ENCODE results near the gene TERB1. TPM values are rescaled to one million over a fixed set of nuclear protein-coding genes. Genes with fewer than 3 reads are reported as not detected.

TERB1 gene
- total and polyA plus RNA-seq, 2 donors (not counting 3 experiments of a cell fraction or from before 2014, with no cell fraction given): not detected

DNA sequence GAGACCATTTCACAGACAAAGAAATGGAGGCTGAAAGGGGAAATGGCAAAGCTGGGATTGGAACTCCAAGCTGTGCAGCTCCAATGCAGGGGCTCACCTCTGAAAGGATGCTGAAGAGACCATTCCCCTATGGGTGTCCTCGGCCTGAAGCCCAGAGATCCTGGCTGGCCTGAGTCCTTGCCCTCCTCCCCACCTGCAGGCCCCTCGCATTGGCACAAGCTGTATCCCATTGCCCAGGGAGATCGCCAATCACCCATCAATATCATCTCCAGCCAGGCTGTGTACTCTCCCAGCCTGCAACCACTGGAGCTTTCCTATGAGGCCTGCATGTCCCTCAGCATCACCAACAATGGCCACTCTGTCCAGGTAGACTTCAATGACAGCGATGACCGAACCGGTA, 45.4 kb upstream of the TERB1 start:
- Histone ChIP-seq H3K79me2 (ENCODE audit: control insufficient read depth, insufficient read depth, low read length) (no peaks in the 10 kb centered on the region), H3K9ac (replicated peaks; ENCODE audit: extremely low read depth, insufficient read depth, low read length) (no peak overlapping the region), H3K4me2 (ENCODE audit: insufficient read depth, low read length) (no peak overlapping the region), H3K36me3 (ENCODE audit: control insufficient read depth in 2 of 2, extremely low read depth in 1 of 2, insufficient read depth in 2 of 2, low read length in 2 of 2) (no peaks in the 10 kb centered on the region), H3K4me1 (ENCODE audit: control insufficient read depth, extremely low read depth, insufficient read depth, low read length) (peaks cover 2% of the 10 kb centered on the region), H4K20me1 (replicated peaks; ENCODE audit: control insufficient read depth, extremely low read depth, insufficient read depth, low read length) (no peaks in the 10 kb centered on the region), H3K27me3 (ENCODE audit: control insufficient read depth in 2 of 2, insufficient read depth in 2 of 2, low read length in 2 of 2) (peaks cover 47 to 50% of the 10 kb centered on the region in 2 experiments), H3K9me1 (replicated peaks; ENCODE audit: control insufficient read depth, extremely low read depth, insufficient read depth, low read length) (no peaks in the 10 kb centered on the region), H2AFZ (ENCODE audit: low read depth, low read length) (no peak overlapping the region), H3K27ac (ENCODE audit: insufficient read depth, low read depth, low read length) (no peak overlapping the region), H3K9me3 (replicated peaks; ENCODE audit: control insufficient read depth, insufficient read depth, low read length) (no peaks in the 10 kb centered on the region), H3K4me3 (replicated peaks in 1 of 3; ENCODE audit: insufficient read depth in 1 of 3, low read depth in 1 of 3, low read length in 3 of 3) (no peak overlapping the region)
- no peak for DNase-seq (ENCODE audit: low read depth, low spot score)
- BruUV-seq (replicated peaks): no TSS peak
- dilution Hi-C loops (cut with MboI; ENCODE audit: extremely low pct_ligation_motif_present, low sequenced_read_pairs): no loop called here
- no peak for FAIRE-seq
- intact Hi-C loops (cut with micrococcal nuclease): no loop called here
- TF ChIP-seq, protein P1, sequence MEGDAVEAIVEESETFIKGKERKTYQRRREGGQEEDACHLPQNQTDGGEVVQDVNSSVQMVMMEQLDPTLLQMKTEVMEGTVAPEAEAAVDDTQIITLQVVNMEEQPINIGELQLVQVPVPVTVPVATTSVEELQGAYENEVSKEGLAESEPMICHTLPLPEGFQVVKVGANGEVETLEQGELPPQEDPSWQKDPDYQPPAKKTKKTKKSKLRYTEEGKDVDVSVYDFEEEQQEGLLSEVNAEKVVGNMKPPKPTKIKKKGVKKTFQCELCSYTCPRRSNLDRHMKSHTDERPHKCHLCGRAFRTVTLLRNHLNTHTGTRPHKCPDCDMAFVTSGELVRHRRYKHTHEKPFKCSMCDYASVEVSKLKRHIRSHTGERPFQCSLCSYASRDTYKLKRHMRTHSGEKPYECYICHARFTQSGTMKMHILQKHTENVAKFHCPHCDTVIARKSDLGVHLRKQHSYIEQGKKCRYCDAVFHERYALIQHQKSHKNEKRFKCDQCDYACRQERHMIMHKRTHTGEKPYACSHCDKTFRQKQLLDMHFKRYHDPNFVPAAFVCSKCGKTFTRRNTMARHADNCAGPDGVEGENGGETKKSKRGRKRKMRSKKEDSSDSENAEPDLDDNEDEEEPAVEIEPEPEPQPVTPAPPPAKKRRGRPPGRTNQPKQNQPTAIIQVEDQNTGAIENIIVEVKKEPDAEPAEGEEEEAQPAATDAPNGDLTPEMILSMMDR (IDR thresholded peaks at IDR 0.05; ENCODE audit: extremely low read depth in 1 of 2, insufficient read depth in 1 of 2, low read depth in 1 of 2, low read length in 2 of 2): no peak
- no peak for TF ChIP-seq JUN (IDR thresholded peaks at IDR 0.05; ENCODE audit: borderline replicate concordance, insufficient read depth, insufficient read length, low read depth)
- no peak for TF ChIP-seq POLR2AphosphoS5 (IDR thresholded peaks at IDR 0.05; ENCODE audit: insufficient read depth, low read depth, low read length)
- TF ChIP-seq, protein P2, sequence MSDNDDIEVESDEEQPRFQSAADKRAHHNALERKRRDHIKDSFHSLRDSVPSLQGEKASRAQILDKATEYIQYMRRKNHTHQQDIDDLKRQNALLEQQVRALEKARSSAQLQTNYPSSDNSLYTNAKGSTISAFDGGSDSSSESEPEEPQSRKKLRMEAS (IDR thresholded peaks at IDR 0.05; ENCODE audit: insufficient read depth, insufficient read length): no peak
- no peak for TF ChIP-seq EZH2 (IDR thresholded peaks at IDR 0.05; ENCODE audit: borderline replicate concordance, low read depth, low read length, severe bottlenecking)
- no peak for TF ChIP-seq POLR2A (IDR thresholded peaks at IDR 0.05; ENCODE audit: low read depth, low read length)
- TF ChIP-seq GATA2 (IDR thresholded peaks at IDR 0.05; ENCODE audit: insufficient read depth, insufficient read length, low read depth, low read length): no peak
- no peak for TF ChIP-seq MYC (IDR thresholded peaks at IDR 0.05; ENCODE audit: low read depth, low read length)
- no peak for TF ChIP-seq FOS (IDR thresholded peaks at IDR 0.05; ENCODE audit: borderline replicate concordance, insufficient read depth, low read length)
- ChIA-PET CTCF (interaction anchor here (0.8 to 3.6 kb wide), 5 partner anchors 10 to 26 kb away, joined by 3 to 18 read pairs (median 8); partner anchors contain the start of gene NAE1), POLR2A (no interaction called here)

Data from endothelial cell of umbilical vein (primary cell).